Measurements from ENCODE around the gene ABCC1. TPM values are rescaled to one million over a fixed set of nuclear protein-coding genes. Genes with fewer than 3 reads are reported as not detected.
"Not testable (repeated sequence)": the region's sequence is repeated elsewhere in the genome, so short reads cannot be mapped to it uniquely, and the experiment has no call there.

ABCC1 gene
- total RNA-seq, 1 experiment from 2014 or later, result 14.6 TPM

DNA sequence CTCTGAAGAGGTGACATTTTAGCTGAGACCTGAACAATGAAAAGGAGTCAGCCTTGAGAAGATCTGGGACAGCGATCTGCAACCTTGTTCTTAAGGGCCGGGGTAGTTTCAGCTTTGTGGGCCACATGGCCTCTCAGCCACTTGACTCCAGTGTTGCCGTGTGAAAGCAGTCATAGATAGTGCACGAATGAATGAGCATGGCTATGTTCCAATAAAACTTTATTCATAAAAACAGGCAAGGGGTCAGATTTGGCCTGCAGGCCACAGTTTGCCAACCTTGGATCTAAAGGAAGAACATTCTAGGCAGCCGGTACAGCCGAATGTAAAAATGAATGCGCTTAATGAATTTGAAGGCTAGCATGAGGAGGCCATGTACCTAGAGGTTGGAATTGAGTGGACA, 190.4 kb downstream of the ABCC1 start:
- DNase-seq (ENCODE audit: low spot score), result no peak

DNA sequence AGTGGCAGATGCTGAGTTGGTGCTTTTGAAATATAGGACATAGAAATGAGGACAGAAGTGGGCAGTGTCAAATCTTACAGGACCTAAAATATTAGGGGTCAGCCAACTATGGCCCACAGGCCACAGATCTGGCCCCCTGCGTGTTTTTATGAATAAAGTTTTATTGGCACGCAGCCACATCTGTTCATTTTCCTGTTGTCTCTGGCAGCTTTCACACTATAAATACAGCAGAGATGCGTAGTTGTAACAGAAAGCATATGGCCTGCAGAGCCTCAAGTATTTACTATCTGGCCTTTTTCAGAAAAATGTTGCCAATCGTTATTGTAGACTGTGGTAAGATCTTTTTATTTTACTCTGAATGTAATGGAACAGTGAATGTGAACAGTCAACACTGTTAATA, 191.1 kb downstream of the ABCC1 start:
- no peak for DNase-seq (ENCODE audit: low spot score)

GRCh38 chr16:16141141-16141540, 191.7 kb downstream of the ABCC1 start:
- no peak for DNase-seq (ENCODE audit: low spot score)

- DNase-seq (ENCODE audit: low spot score), result no peak
Observed at GRCh38 chr16:16141784-16142396, 192.5 kb downstream of the ABCC1 start.

DNA sequence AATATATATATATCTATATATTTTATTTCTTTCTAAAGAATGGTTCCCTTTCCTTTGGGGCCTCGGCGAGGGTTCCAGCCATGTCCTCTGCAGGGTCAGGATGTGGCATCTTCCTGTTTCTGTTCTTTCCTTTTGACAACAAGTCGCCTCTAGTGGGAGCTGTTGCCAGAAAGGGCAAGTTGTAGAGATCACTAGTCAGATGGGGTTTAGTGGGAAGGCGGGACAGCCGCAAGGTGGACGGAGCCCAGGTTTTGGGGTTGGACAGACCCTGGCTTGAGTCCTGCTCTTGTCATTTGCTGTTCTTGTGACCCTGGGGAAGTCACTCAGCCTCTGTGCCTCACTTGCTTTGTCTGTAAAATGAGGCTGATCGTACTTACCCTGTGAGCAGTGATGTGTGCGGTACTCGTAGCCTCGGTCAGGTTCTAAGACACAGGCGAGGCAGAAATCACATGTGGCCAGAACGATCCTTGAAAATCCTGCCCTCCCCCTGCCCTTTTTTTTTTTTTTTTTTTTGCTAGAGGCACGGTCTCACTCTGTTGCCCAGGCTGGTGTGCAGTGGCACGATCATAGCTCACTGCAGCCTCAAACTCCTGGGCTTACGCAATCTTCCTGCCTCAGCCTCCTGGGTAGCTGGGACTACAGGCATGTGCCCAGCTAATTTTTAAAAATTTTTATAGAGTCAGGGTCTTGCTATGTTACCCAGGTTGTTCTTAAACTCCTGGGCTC, 193.8 kb downstream of the ABCC1 start:
- peak; percentile 22 for DNase-seq (ENCODE audit: low spot score)

GRCh38 chr16:16143931-16144330, 194.5 kb downstream of the ABCC1 start:
- DNase-seq (ENCODE audit: low spot score), result no peak

GRCh38 chr16:16144416-16144815, 195.0 kb downstream of the ABCC1 start:
- DNase-seq (ENCODE audit: low spot score), result peak; percentile 77

- DNase-seq (ENCODE audit: low spot score), result no peak
Observed at GRCh38 chr16:16145286-16145685, 195.9 kb downstream of the ABCC1 start.

GRCh38 chr16:16146380-16147315, 197.2 kb downstream of the ABCC1 start:
- no peak for DNase-seq (ENCODE audit: low spot score)

DNA sequence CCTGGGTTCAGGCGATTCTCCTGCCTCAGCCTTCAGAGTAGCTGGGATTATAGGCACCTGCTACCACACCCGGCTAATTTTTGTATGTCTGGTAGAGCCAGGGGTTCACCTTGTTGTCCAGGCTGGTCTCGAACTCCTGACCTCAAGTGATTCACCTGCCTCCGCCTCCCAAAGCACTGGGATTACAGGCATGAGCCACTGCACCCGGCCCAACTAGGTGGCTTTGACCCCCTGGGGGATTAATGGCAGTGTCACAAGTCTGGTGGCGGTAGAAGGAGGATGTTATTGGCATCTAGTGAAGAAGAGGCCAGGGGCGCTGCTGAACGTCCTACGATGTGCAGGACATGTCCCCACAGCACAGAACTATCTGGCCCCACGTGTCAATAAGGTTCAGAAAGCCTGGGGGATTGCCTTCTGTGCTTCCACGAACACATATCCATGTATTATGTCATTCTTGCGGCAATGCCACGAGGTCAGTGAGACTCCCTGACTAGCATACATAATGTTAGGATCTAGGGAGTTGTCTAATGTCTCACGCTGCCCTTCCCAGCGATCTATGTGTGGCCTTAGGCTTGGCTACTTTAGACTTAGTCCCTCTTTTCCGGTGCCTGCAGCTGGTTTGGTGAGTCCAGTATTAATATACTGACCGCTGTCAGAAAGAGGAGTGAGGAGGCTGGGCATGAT, 198.0 kb downstream of the ABCC1 start:
- no peak for DNase-seq (ENCODE audit: low spot score)

DNA sequence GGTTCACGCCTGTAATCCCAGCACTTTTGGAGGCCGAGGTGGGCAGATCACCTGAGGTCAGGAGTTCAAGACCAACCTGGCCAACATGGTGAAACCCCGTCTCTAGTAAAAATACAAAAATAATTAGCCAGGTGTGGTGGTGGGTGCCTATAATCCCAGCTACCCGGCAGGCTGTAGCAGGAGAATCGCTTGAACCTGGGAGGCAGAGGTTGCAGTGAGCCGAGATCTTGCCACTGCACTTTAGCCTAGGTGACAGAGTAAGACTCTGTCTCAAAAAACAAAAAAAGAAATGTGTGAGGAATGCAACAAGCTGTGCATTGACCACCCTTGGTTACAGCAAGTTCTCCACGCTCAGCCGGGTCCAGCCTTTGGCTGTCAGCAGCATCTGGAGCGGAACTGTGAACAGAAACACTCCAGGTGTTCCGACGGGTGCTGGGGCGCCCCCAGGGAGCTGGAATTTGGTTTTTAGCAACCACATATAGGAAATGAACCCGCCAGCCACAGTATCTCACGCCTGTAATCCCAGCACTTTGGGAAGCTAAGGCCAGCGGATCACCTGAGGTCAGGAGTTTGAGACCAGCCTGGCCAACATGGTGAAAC, 198.7 kb downstream of the ABCC1 start:
- not testable (repeated sequence) for DNase-seq (ENCODE audit: low spot score)

GRCh38 chr16:16148755-16149154, 199.3 kb downstream of the ABCC1 start:
- no peak for DNase-seq (ENCODE audit: low spot score)

DNA sequence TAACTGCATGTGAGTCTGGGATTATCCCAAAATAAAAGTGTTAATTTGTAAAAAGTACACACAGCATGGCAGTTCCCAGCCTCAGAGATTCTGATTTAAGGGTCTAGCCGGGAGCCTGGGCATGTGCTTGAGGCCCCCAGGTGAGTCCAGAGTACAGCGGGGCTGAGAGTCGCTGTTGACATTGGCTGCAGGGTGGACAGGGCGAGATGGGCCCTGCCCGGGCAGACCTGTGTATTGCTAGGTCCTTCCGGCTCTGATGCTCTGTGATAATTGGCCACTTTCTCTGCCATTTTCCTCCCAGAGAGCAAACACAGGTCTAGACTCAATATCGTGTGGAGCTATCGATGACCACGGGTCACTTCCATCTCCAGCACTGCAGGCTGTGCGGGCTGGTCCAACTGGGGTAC, 200.3 kb downstream of the ABCC1 start:
- no peak for DNase-seq (ENCODE audit: low spot score)

GRCh38 chr16:16150117-16150877, 200.9 kb downstream of the ABCC1 start:
- DNase-seq (ENCODE audit: low spot score), result no peak

GRCh38 chr16:16150878-16151152, 201.4 kb downstream of the ABCC1 start:
- DNase-seq (ENCODE audit: low spot score), result no peak

DNA sequence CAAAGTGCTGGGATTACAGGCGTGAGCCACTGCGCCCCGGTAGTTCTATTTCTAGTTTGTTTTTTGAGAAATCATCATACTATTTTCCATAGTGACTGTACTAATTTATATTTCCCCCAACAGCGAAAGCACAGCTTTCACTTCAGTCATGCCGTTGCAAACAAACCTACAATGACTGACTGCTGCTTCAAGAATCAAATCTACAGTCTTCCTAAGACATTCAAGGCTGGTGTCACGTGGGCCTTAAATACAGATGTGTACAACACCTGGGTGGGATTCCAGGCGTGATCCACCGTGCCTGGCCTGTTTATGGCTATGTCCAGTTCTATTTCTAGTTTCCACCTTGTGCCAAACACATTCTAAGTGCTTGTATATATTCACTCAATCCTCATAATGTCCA, 201.9 kb downstream of the ABCC1 start:
- no peak for DNase-seq (ENCODE audit: low spot score)

DNA sequence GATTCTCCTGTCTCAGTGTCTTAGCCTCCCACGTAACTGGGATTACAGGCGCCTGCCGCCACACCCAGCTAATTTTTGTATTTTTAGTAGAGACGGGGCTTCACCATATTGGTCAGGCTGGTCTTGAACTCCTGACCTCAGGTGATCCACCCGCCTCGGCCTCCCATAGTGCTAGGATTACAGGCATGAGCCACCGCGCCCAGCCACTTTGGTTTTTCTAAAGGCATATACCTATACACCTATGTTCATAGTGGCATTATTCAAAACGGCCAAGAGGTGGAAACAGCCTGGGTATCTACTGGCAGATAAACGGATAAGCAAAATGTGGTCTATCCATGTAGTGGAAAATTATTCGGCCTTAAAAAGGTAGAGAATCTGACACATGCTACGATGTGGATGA, 203.6 kb downstream of the ABCC1 start:
- DNase-seq (ENCODE audit: low spot score), result not testable (repeated sequence)

DNA sequence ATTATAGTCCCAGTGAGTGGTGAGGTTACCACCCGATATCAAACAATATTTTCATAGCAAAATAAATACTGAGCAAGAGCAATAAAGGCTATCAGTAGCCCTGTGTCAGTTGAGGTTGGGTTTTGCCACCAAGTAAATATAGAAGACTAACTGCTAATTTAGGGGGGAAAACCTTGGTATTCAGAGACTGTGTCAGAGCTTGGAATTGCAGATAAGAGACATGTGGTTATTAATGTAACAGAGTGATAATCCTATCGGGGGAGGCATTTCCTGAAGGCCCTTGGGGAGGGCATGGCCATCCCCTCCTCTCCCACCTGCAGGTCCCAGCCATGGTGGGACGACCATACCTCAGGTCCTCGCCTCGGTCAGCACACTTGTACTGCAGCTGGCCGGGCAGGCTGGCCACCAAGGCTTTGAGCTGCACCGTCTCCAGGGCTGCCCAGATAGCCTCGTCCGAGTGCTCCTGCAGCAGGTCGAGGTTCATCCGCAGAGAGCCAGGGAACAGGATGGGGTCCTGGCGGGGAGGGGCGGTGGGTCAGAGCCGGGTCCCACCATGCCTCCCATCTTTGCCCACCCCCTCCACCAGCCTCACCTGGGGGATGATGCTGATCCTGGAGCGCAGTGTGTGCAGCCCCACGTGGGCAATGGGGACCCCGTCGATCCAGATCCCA, 205.0 kb downstream of the ABCC1 start:
- no peak for DNase-seq (ENCODE audit: low spot score)

GRCh38 chr16:16155234-16155633, 205.8 kb downstream of the ABCC1 start:
- DNase-seq (ENCODE audit: low spot score), result no peak

- no peak for DNase-seq (ENCODE audit: low spot score)
Observed at GRCh38 chr16:16157166-16157565, 207.8 kb downstream of the ABCC1 start.

Measured in A172 (cell line).